ENCODE data around the gene FBXO30. TPM values are rescaled to one million over a fixed set of nuclear protein-coding genes. Genes with fewer than 3 reads are reported as not detected.
A peak's percentile ranks its signal among the peaks of the same experiment; 100 is the strongest.

FBXO30 gene
- total RNA-seq, 1 experiment from 2014 or later: 3.6 TPM

DNA sequence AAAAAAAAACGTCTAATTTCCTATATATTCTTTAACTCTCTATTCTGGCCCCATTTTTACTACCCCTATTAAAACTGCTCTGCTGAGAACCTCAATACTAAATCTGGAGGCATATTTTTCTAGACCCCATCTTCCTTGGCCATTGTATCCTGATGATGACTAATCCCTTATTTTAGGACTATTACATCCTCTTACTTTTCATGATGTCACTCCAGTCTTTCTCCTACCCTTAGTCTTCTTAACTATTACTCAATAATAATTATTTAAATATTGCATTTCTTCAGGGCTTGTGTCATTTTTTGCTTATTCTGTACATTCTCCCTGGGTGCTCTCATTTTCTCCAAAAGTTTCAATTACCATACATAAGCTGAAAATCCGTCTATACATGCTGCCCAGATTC lies 6.4 kb downstream of the FBXO30 start:
- Mint-ChIP-seq H3K4me3 (ENCODE audit: low read depth, unreplicated experiment) (no peak overlapping the region), H3K36me3 (ENCODE audit: insufficient read depth, unreplicated experiment) (no peaks in the 10 kb centered on the region), H3K27ac (ENCODE audit: unreplicated experiment) (peak overlapping the region; percentile 71), H3K4me1 (ENCODE audit: low read depth, unreplicated experiment) (peaks cover 22% of the 10 kb centered on the region), H3K9me3 (ENCODE audit: low read depth, unreplicated experiment) (no peaks in the 10 kb centered on the region), H3K27me3 (ENCODE audit: unreplicated experiment) (no peaks in the 10 kb centered on the region)
- no peak for TF ChIP-seq CTCF (IDR thresholded peaks at IDR 0.05; ENCODE audit: unreplicated experiment)
- no TSS peak for BruUV-seq (replicated peaks)
- no peak for DNase-seq
- intact Hi-C loops (cut with micrococcal nuclease; ENCODE audit: unreplicated experiment): no loop called here
- CTCF ChIA-PET: no interaction called here

GRCh38 chr6:145802141-145802540 lies 12.5 kb downstream of the FBXO30 start:
- CTCF ChIA-PET: interaction anchor here (0.7 kb wide), 1 partner anchor 917 kb away, joined by 3 read pairs; no protein-coding TSS in a partner anchor
- Mint-ChIP-seq H3K4me1 (ENCODE audit: low read depth, unreplicated experiment) (no peaks in the 10 kb centered on the region), H3K27me3 (ENCODE audit: unreplicated experiment) (no peaks in the 10 kb centered on the region), H3K36me3 (ENCODE audit: insufficient read depth, unreplicated experiment) (no peaks in the 10 kb centered on the region), H3K27ac (ENCODE audit: unreplicated experiment) (no peak overlapping the region), H3K9me3 (ENCODE audit: low read depth, unreplicated experiment) (no peaks in the 10 kb centered on the region), H3K4me3 (ENCODE audit: low read depth, unreplicated experiment) (no peak overlapping the region)
- no peak for TF ChIP-seq CTCF (IDR thresholded peaks at IDR 0.05; ENCODE audit: unreplicated experiment)
- BruUV-seq (replicated peaks): no TSS peak
- intact Hi-C loops (cut with micrococcal nuclease; ENCODE audit: unreplicated experiment): no loop called here
- DNase-seq: no peak

DNA sequence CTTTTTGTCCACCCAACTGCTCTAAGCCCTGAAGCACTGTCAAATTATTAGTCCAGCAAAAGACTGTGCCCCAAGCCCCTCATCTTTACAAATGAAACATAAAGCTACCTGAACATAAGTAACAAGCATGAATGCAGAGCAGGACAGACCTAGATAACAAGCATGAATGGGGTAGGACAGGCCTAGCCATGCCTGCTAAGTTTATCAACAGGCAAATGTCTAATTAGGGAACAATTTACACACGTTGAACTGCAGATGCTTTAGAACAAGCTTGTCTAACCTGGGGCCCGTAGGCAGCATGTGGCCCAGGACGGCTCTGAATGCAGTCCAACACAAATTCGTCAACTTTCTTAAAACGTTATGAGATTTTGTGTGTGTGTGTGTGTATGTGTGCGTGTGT lies 13.6 kb downstream of the FBXO30 start:
- no TSS peak for BruUV-seq (replicated peaks)
- Mint-ChIP-seq H3K9me3 (ENCODE audit: low read depth, unreplicated experiment) (no peaks in the 10 kb centered on the region), H3K27ac (ENCODE audit: unreplicated experiment) (no peak overlapping the region), H3K27me3 (ENCODE audit: unreplicated experiment) (no peaks in the 10 kb centered on the region), H3K36me3 (ENCODE audit: insufficient read depth, unreplicated experiment) (no peaks in the 10 kb centered on the region), H3K4me1 (ENCODE audit: low read depth, unreplicated experiment) (no peaks in the 10 kb centered on the region), H3K4me3 (ENCODE audit: low read depth, unreplicated experiment) (no peak overlapping the region)
- CTCF ChIA-PET: no interaction called here
- intact Hi-C loops (cut with micrococcal nuclease; ENCODE audit: unreplicated experiment): no loop called here
- no peak for TF ChIP-seq CTCF (IDR thresholded peaks at IDR 0.05; ENCODE audit: unreplicated experiment)
- DNase-seq: no peak

GRCh38 chr6:145798530-145798929 lies 16.1 kb downstream of the FBXO30 start:
- H3K27ac Mint-ChIP-seq (ENCODE audit: unreplicated experiment): no peak overlapping the region
- no peaks in the 10 kb centered on the region for H3K9me3 Mint-ChIP-seq (ENCODE audit: low read depth, unreplicated experiment)
- CTCF ChIA-PET: no interaction called here
- H3K27me3 Mint-ChIP-seq (ENCODE audit: unreplicated experiment): no peaks in the 10 kb centered on the region
- no peak for DNase-seq
- intact Hi-C loops (cut with micrococcal nuclease; ENCODE audit: unreplicated experiment): no loop called here
- H3K4me1 Mint-ChIP-seq (ENCODE audit: low read depth, unreplicated experiment): no peaks in the 10 kb centered on the region
- no peak overlapping the region for H3K4me3 Mint-ChIP-seq (ENCODE audit: low read depth, unreplicated experiment)
- BruUV-seq (replicated peaks): no TSS peak
- H3K36me3 Mint-ChIP-seq (ENCODE audit: insufficient read depth, unreplicated experiment): no peaks in the 10 kb centered on the region
- TF ChIP-seq CTCF (IDR thresholded peaks at IDR 0.05; ENCODE audit: unreplicated experiment): no peak

Measured in Calu3 (cell line).